Heart left ventricle (tissue), 13 donors: ENCODE results near the gene EIF4E1B.

Experiments
- CTCF ChIP-seq, 12 donors: fragments of 200-600 bp; sonication (generic) in 4 of 12; IDR thresholded peaks; one replicate each; pipeline versions ENCODE4 v1.5.0 to v1.8.0; 2018 to 2022; ENCODE audit warnings: antibody characterized with exemption in 12 of 12, mild to moderate bottlenecking in 5 of 12
- POLR2A ChIP-seq, 2 donors: fragments of 450-650 bp; IDR thresholded peaks; one replicate each; pipeline ENCODE4 v1.6.1; 2017; ENCODE audit warnings: antibody characterized with exemption in 2 of 2, mild to moderate bottlenecking in 2 of 2, moderate library complexity in 2 of 2
- donor health status: ischemic (EF 13 %, LVEDD 7.1; RV severe dilation, severe dysfunction).
- donor health status: DM: no; HTN: yes; CAD: no.
- donor health status: DM: no; HTN: no; CAD: no.
- donor health status: ischemic (EF 25% LVEDD 6.9; RV normal size, moderate dysfunction).
- donor health status: ischemic (EF 25% LVEDD 5.7; RV mildly dilated, moderate dysfunction).
- donor health status: ischemic (EF 35%, LVEDD 5.7; RV mildly dilated, moderate dysfunction).
- donor health status: nonischemic (EF 11% LVEDD 7.7; RV severe dilation, severe dysfunction).
- donor health status: DM: yes; HTN: yes; CAD: no.
- donor health status: PGD.
- donor health status: ischemic (EF 29% LVEDD 5.4; RV normal size, mild dysfunction).
- donor health status: nonischemic (EF 23%, LVEDD 6.1; RV moderate dilation, normal function).

GRCh38 chr5:176687881-176688280 is 57.4 kb downstream of the EIF4E1B start:
- TF ChIP-seq CTCF (IDR thresholded peaks at IDR 0.05) (no peak), POLR2A (IDR thresholded peaks at IDR 0.05) (no peak)
